AG10803 (cell line): Measurements from ENCODE around the gene LRP3.

Source experiments
- DNase-seq: peaks from one replicate; pipeline ENCODE4 v3.0.0; 2010; ENCODE audit warnings: low read depth
- H3K4me3 ChIP-seq: 2 replicates; pipeline ENCODE4 v1.5.1; 2011; ENCODE audit warnings: mild to moderate bottlenecking, low read length, control low read depth
- TF ChIP-seq, protein P1 (sequence below): conservative IDR thresholded peaks from 2 replicates; pipeline ENCODE4 v1.5.1; 2011; ENCODE audit warnings: mild to moderate bottlenecking, low read length, control low read depth, inconsistent platforms

Gene LRP3

DNA sequence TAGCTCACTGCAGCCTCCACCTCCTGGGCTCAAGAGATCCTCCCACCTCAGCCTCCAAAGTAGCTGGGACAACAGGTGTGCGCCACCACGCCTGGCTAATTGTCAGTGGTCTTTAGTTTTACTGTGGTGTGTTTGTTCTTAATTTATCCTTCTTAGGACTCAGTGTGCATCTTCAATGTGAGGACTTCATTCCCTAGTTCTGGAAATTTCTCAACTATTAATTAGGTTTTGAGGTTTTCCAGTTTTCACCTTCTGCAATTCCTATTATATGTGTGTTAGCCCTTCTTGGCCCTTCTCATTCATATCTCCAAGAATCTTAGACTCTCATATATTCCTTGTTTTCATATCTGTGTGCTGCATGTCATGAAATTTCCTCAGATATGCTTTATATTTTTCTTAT is 63.7 kb downstream of the LRP3 start:
- H3K4me3 ChIP-seq: no peak overlapping the region
- DNase-seq: no peak
- TF ChIP-seq, protein P1, sequence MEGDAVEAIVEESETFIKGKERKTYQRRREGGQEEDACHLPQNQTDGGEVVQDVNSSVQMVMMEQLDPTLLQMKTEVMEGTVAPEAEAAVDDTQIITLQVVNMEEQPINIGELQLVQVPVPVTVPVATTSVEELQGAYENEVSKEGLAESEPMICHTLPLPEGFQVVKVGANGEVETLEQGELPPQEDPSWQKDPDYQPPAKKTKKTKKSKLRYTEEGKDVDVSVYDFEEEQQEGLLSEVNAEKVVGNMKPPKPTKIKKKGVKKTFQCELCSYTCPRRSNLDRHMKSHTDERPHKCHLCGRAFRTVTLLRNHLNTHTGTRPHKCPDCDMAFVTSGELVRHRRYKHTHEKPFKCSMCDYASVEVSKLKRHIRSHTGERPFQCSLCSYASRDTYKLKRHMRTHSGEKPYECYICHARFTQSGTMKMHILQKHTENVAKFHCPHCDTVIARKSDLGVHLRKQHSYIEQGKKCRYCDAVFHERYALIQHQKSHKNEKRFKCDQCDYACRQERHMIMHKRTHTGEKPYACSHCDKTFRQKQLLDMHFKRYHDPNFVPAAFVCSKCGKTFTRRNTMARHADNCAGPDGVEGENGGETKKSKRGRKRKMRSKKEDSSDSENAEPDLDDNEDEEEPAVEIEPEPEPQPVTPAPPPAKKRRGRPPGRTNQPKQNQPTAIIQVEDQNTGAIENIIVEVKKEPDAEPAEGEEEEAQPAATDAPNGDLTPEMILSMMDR: no peak
